A549 treated with CORT108297 at 1 μM for 4 hours (cell line): ENCODE data around the gene LYZ. TPM values are rescaled to one million over a fixed set of nuclear protein-coding genes. Genes with fewer than 3 reads are reported as not detected.

Experiments used
- total RNA-seq: library from RNA; stranded (reverse); fragments of 200-300 nt; extraction: Qiagen RNA extraction; gene quantifications from 5 replicates; pipeline ENCODE4 v1.2.3, GENCODE V29; 2022

LYZ gene
- 0.30 TPM in 1 of 5 replicates, not detected in the others for total RNA-seq

GRCh38 chr12:69348162-69348938 lies at the start of gene LYZ:
Gene LYZ (plus strand): TSS chr12:69348381. CDS start chr12:69348409, 28 bp downstream.

DNA sequence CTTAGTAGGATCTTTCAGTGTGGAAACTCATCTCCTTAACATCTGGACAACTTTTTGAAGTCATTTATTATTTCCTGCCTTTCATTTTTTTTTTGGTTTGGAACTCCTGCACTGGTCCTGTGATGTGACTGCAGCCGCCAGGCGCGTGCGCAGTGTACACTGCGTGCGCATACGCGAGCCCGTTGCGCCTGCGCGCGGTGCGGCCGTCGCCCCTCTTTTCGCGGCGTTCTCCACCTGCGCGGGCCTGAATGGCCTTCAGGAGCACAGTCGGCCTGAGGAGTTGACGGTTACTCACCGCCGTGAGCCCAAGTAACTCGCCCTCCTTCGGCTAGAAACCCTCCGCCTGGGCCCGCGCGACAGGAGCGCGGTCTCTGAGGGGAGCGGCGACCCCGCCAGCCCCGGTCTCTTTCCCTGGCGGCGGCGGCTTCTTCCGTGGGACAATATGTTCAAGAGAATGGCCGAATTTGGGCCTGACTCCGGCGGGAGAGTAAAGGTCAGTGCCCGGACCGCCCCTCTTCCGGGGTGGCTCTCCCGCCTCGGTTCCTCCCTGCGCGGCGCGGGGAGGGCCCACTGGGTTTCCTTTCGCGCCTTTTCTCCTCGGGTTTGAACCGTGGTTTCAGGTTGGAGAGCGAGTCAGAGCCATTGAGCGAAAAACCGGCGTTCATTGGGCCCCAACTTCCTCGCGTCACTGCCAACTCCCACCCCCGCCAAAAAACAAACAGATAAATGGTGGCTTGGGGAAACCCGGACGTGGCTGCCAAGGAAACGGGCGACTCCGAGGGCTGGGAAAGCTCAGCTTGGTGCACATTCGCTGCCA lies 11.6 kb downstream of the LYZ start, which contains the start of gene YEATS4:
Gene YEATS4 (plus strand): TSS at position 213 of the 817 bp plus-strand sequence. CDS start 230 bp downstream, at position 443.

Other genes starting within 250 kb of the LYZ start
- 55.2 to 66.9 TPM (median 60.1 TPM) in 5 replicates for gene CPSF6, start 108.8 kb upstream of the LYZ start, total RNA-seq
- gene YEATS4, start 11.4 kb downstream of the LYZ start, total RNA-seq: 28.2 to 47.0 TPM (median 33.1 TPM) in 5 replicates
- 8.5 to 12.2 TPM (median 10.3 TPM) in 5 replicates for gene FRS2, start 122.0 kb downstream of the LYZ start, total RNA-seq
- 274 to 382 TPM (median 284 TPM) in 5 replicates for gene CCT2, start 237.1 kb downstream of the LYZ start, total RNA-seq